K562 (cell line): ENCODE measurements around the gene OGFR. TPM values are rescaled to one million over a fixed set of nuclear protein-coding genes. Genes with fewer than 3 reads are reported as not detected.

Experiments
- BACH1 ChIP-seq: fragments of 200-800 bp; sonication (Bioruptor generic); IDR thresholded peaks from 2 replicates; pipeline ENCODE4 v1.6.1; 2016; ENCODE audit warnings: missing genetic modification characterization, missing compliant biosample characterization
- CCNT2 ChIP-seq: IDR thresholded peaks from 2 replicates; pipeline ENCODE4 v1.6.1; 2011; ENCODE audit warnings: borderline replicate concordance, low read depth, mild to moderate bottlenecking, moderate library complexity, mixed read lengths, low read length; ENCODE audit not compliant: insufficient read length; ENCODE audit errors: extremely low read depth
- DPF2 ChIP-seq: fragments of 450-650 bp; IDR thresholded peaks from 2 replicates; pipeline ENCODE4 v1.6.1; 2016
- GABPB1 ChIP-seq: sonication (generic); formaldehyde crosslinking; IDR thresholded peaks from 2 replicates; pipeline ENCODE4 v1.8.0; 2022; ENCODE audit warnings: mild to moderate bottlenecking, missing genetic modification reagents
- HDAC1 ChIP-seq, 2 experiments: fragments of 450-650 bp; IDR thresholded peaks; 2 replicates each; pipeline ENCODE4 v1.6.1; 2016 to 2017; ENCODE audit warnings: inconsistent platforms in 1 of 2, mild to moderate bottlenecking in 1 of 2, moderate library complexity in 1 of 2
- KAT7 ChIP-seq: sonication (generic); formaldehyde crosslinking; IDR thresholded peaks from 2 replicates; pipeline ENCODE4 v1.8.0; 2022; ENCODE audit warnings: missing genetic modification reagents, mild to moderate bottlenecking, borderline replicate concordance
- KDM1A ChIP-seq, 2 experiments: fragments of 450-650 bp; IDR thresholded peaks; 2 replicates each; pipeline ENCODE4 v1.6.1; 2016; ENCODE audit warnings: mild to moderate bottlenecking in 2 of 2
- MCM5 ChIP-seq: fragments of 450-650 bp; IDR thresholded peaks from 2 replicates; pipeline ENCODE4 v1.6.1; 2016; ENCODE audit warnings: low read depth
- NCOA1 ChIP-seq: fragments of 450-650 bp; IDR thresholded peaks from 2 replicates; pipeline ENCODE4 v1.6.1; 2016; ENCODE audit warnings: low read depth
- NFRKB ChIP-seq: fragments of 450-650 bp; IDR thresholded peaks from 2 replicates; pipeline ENCODE4 v1.6.1; 2016; ENCODE audit warnings: low read depth
- NFXL1 ChIP-seq: fragments of 450-650 bp; formaldehyde crosslinking; IDR thresholded peaks from 2 replicates; pipeline ENCODE4 v1.4.0; 2021; ENCODE audit warnings: mild to moderate bottlenecking
- PHB ChIP-seq: fragments of 250-450 bp; sonication (Bioruptor Pico); IDR thresholded peaks from 2 replicates; pipeline ENCODE4 v1.5.0; 2021
- PRMT5 ChIP-seq: sonication (generic); formaldehyde crosslinking; IDR thresholded peaks from 2 replicates; pipeline ENCODE4 v1.5.0; 2020; ENCODE audit warnings: missing genetic modification reagents
- RCOR1 ChIP-seq, 2 experiments: IDR thresholded peaks; 2 replicates each; pipeline ENCODE4 v1.6.1; 2012; ENCODE audit warnings: low read depth in 2 of 2, low read length in 2 of 2, borderline replicate concordance in 1 of 2, improper control_type of control experiment in 1 of 2
- ZNF143 ChIP-seq: sonication (generic); formaldehyde crosslinking; IDR thresholded peaks from 2 replicates; pipeline ENCODE4 v1.9.0; 2022; ENCODE audit warnings: mild to moderate bottlenecking, missing genetic modification reagents
- ZNF551 ChIP-seq: fragments of 250-450 bp; sonication (Bioruptor Pico); IDR thresholded peaks from 2 replicates; pipeline ENCODE4 v1.5.0; 2021; ENCODE audit warnings: mild to moderate bottlenecking, moderate library complexity
- ZNF583 ChIP-seq: fragments of 250-450 bp; sonication (Bioruptor Pico); IDR thresholded peaks from 2 replicates; pipeline ENCODE4 v1.4.0; 2020
- ZNF589 ChIP-seq: fragments of 200-800 bp; sonication (Bioruptor generic); IDR thresholded peaks from 2 replicates; pipeline ENCODE4 v1.6.1; 2016; ENCODE audit warnings: low read depth, missing genetic modification characterization, missing compliant biosample characterization
- ZNF766 ChIP-seq: fragments of 200-800 bp; sonication (Bioruptor generic); conservative IDR thresholded peaks from 2 replicates; pipeline ENCODE4 v1.6.1; 2016; ENCODE audit warnings: missing genetic modification characterization, missing compliant biosample characterization
- polyA plus RNA-seq, 8 experiments: library from polyadenylated mRNA; depleted of rRNA in 4 of 8; stranded (reverse) in 5 of 8; unstranded in 3 of 8; fragments of >200 nt; fragmentation: Nextera tagmentation in 2 of 8; fragmentation: Illumina TruSeq in 1 of 8; extraction: Ambion mirVana in 2 of 8; extraction: Trizol in 1 of 8; gene quantifications; 2 replicates each; pipeline versions ENCODE4 v1.2.1 to v1.2.3, GENCODE V29; 2011 to 2014; ENCODE audit warnings: inconsistent platforms in 1 of 8, missing spikeins in 1 of 8
- total RNA-seq, 7 experiments: library from RNA; depleted of rRNA in 6 of 7; stranded (reverse); fragments of >200 nt in 6 of 7; fragmentation: Illumina TruSeq in 2 of 7; extraction: Trizol in 2 of 7; gene quantifications; 2 replicates each; pipeline versions ENCODE4 v1.2.1 to v1.2.3, GENCODE V29; 2011 to 2021; ENCODE audit warnings: low replicate concordance in 1 of 7
- TF ChIP-seq, protein P1 (sequence below): IDR thresholded peaks from 2 replicates; pipeline ENCODE4 v1.6.1; 2016; ENCODE audit warnings: missing genetic modification characterization, missing compliant biosample characterization
- TF ChIP-seq, protein P2 (sequence below): fragments of 250-450 bp; sonication (Bioruptor Pico); IDR thresholded peaks from 2 replicates; pipeline ENCODE4 v1.9.0; 2021; ENCODE audit warnings: mild to moderate bottlenecking
- TF ChIP-seq, protein P3 (sequence below): IDR thresholded peaks from 3 replicates; pipeline ENCODE4 v1.6.1; 2011; ENCODE audit warnings: borderline replicate concordance, mild to moderate bottlenecking, moderate library complexity; ENCODE audit not compliant: insufficient read length; ENCODE audit errors: extremely low read depth
- TF ChIP-seq, protein P4 (sequence below): fragments of 450-650 bp; IDR thresholded peaks from 2 replicates; pipeline ENCODE4 v1.6.1; 2016; ENCODE audit warnings: borderline replicate concordance

The OGFR gene
- total and polyA plus RNA-seq, 9 of the 15 experiments (the other 6 are each of a cell fraction or from before 2014, with no cell fraction given), result 0.39 to 56.3 (median 17.5) TPM

DNA sequence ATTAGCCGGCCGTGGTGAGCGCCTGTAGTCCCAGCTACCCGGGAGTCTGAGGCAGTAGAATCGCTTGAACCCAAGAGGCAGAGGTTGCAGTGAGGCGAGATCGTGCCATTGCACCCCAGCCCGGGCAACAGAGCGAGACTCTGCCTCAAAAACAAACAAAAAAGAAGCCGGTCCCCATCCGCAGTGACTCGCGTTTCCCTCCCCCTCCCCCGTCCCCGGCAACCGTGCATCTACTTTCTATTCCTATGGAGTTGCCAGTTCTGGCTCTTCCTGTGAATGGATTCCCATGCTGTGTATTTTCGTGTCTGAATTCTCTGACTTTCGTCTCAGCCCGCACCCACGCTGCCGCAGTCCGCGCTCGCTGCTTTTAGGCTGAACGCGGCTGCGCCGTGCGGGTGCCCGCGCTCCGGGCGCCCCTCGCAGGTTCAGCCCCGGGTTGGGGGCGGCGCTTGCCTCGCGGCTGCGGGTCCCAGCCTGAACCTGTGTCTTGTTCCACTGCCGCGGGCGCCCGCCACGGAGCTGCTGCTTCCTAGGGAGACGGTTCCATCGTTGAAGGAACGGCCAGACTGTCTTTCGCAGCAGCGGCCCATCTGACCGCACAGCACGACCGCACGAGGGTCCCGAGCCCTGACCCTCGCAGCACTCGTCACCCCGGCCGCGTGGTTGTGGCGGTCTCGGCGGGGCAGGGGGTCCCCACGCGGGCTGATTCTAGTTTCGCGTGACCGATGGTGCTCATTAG lies 9.4 kb upstream of the OGFR start (continued):
- TF ChIP-seq PHB (CRISPR knock-in tag) (0 out of 2 replicates have a peak, but pooled peaks have one; percentile 11), CCNT2 (peak; percentile 52), PRMT5 (CRISPR knock-in tag) (no peak), MCM5 (no peak), NCOA1 (no peak), NFXL1 (CRISPR knock-in tag) (no peak), ZNF143 (CRISPR knock-in tag) (no peak), DPF2 (no peak; the same call in 1 of the 2 replicates), NFRKB (no peak), HDAC1 (IDR thresholded peaks at IDR 0.05) (0 out of 4 replicates have a peak, but pooled peaks of 1 of the 2 experiments have one; percentile 25), RCOR1 (IDR thresholded peaks at IDR 0.05; ENCODE audit: borderline replicate concordance in 1 of 2, low read depth in 2 of 2, low read length in 2 of 2) (peak in 1 of 2 experiments; percentile 46; a peak in 1 of 4 replicates), GABPB1 (CRISPR knock-in tag) (no peak; the same call in 1 of the 2 replicates), ZNF589 (CRISPR knock-in tag) (0 out of 2 replicates have a peak, but pooled peaks have one; percentile 39), ZNF583 (no peak), ZNF766 (CRISPR knock-in tag) (no peak), KAT7 (CRISPR knock-in tag) (no peak; the same call in 1 of the 2 replicates), ZNF551 (no peak), BACH1 (tag) (no peak), KDM1A (IDR thresholded peaks at IDR 0.05) (peak; percentile 55 to 93)
- TF ChIP-seq, protein P1, sequence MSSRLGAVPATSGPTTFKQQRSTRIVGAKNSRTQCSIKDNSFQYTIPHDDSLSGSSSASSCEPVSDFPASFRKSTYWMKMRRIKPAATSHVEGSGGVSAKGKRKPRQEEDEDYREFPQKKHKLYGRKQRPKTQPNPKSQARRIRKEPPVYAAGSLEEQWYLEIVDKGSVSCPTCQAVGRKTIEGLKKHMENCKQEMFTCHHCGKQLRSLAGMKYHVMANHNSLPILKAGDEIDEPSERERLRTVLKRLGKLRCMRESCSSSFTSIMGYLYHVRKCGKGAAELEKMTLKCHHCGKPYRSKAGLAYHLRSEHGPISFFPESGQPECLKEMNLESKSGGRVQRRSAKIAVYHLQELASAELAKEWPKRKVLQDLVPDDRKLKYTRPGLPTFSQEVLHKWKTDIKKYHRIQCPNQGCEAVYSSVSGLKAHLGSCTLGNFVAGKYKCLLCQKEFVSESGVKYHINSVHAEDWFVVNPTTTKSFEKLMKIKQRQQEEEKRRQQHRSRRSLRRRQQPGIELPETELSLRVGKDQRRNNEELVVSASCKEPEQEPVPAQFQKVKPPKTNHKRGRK (tag), result no peak
- TF ChIP-seq, protein P2, sequence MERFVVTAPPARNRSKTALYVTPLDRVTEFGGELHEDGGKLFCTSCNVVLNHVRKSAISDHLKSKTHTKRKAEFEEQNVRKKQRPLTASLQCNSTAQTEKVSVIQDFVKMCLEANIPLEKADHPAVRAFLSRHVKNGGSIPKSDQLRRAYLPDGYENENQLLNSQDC (CRISPR knock-in tag), result no peak
- TF ChIP-seq, protein P3, sequence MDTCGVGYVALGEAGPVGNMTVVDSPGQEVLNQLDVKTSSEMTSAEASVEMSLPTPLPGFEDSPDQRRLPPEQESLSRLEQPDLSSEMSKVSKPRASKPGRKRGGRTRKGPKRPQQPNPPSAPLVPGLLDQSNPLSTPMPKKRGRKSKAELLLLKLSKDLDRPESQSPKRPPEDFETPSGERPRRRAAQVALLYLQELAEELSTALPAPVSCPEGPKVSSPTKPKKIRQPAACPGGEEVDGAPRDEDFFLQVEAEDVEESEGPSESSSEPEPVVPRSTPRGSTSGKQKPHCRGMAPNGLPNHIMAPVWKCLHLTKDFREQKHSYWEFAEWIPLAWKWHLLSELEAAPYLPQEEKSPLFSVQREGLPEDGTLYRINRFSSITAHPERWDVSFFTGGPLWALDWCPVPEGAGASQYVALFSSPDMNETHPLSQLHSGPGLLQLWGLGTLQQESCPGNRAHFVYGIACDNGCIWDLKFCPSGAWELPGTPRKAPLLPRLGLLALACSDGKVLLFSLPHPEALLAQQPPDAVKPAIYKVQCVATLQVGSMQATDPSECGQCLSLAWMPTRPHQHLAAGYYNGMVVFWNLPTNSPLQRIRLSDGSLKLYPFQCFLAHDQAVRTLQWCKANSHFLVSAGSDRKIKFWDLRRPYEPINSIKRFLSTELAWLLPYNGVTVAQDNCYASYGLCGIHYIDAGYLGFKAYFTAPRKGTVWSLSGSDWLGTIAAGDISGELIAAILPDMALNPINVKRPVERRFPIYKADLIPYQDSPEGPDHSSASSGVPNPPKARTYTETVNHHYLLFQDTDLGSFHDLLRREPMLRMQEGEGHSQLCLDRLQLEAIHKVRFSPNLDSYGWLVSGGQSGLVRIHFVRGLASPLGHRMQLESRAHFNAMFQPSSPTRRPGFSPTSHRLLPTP, result peak; percentile 21
- TF ChIP-seq, protein P4, sequence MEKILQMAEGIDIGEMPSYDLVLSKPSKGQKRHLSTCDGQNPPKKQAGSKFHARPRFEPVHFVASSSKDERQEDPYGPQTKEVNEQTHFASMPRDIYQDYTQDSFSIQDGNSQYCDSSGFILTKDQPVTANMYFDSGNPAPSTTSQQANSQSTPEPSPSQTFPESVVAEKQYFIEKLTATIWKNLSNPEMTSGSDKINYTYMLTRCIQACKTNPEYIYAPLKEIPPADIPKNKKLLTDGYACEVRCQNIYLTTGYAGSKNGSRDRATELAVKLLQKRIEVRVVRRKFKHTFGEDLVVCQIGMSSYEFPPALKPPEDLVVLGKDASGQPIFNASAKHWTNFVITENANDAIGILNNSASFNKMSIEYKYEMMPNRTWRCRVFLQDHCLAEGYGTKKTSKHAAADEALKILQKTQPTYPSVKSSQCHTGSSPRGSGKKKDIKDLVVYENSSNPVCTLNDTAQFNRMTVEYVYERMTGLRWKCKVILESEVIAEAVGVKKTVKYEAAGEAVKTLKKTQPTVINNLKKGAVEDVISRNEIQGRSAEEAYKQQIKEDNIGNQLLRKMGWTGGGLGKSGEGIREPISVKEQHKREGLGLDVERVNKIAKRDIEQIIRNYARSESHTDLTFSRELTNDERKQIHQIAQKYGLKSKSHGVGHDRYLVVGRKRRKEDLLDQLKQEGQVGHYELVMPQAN, result no peak
